GM06990 (cell line): ENCODE data around the gene MAFG.

Source experiments
- DNase-seq: peaks from one replicate; pipeline ENCODE4 v3.0.0-alpha.2; 2011; ENCODE audit not compliant: insufficient read length; ENCODE audit errors: extremely low read depth
- H3K27me3 ChIP-seq: replicated peaks from 2 replicates; pipeline ENCODE4 v1.6.0; 2011; ENCODE audit warnings: low read length; ENCODE audit not compliant: control insufficient read depth, insufficient read depth
- H3K36me3 ChIP-seq: 2 replicates; pipeline ENCODE4 v1.5.1; 2011; ENCODE audit warnings: low read length; ENCODE audit not compliant: control insufficient read depth, insufficient read depth
- H3K4me3 ChIP-seq: replicated peaks from 2 replicates; pipeline ENCODE4 v1.5.1; 2011; ENCODE audit warnings: low read depth, mild to moderate bottlenecking, control low read depth, low read length
- CTCF ChIP-seq: IDR thresholded peaks from 2 replicates; pipeline ENCODE4 v1.5.1; 2011; ENCODE audit warnings: low read length, control low read depth, mild to moderate bottlenecking, inconsistent platforms; ENCODE audit not compliant: insufficient read depth, poor library complexity, severe bottlenecking

Gene MAFG

GRCh38 chr17:81871387-81872230 is 55.9 kb downstream of the MAFG start:
- H3K27me3 ChIP-seq = no peaks in the 10 kb centered on the region
- TF ChIP-seq CTCF = peak; percentile 12
- H3K4me3 ChIP-seq = peak overlapping the region; percentile 90
- peaks cover 19% of the 10 kb centered on the region for H3K36me3 ChIP-seq
- DNase-seq = peak; percentile 95

GRCh38 chr17:81870981-81871386 is 56.6 kb downstream of the MAFG start, which contains the start of gene ARHGDIA:
ARHGDIA (minus strand) TSS chr17:81871337; CDS start chr17:81869930, 1,407 bp downstream.
- Histone ChIP-seq H3K36me3 (peaks cover 22% of the 10 kb centered on the region), H3K27me3 (no peaks in the 10 kb centered on the region), H3K4me3 (peak within 1 kb of the TSS; percentile 90)
- no peak for TF ChIP-seq CTCF
- no peak for DNase-seq

- H3K36me3 ChIP-seq = peaks cover 28% of the 10 kb centered on the region
- peak; percentile 63 for DNase-seq
Observed at GRCh38 chr17:81870131-81870980, 57.2 kb downstream of the MAFG start.

GRCh38 chr17:81869221-81870130 is 58.1 kb downstream of the MAFG start:
- Histone ChIP-seq H3K4me3 (peak overlapping the region; percentile 90), H3K27me3 (no peaks in the 10 kb centered on the region), H3K36me3 (peaks cover 30% of the 10 kb centered on the region)
- peak; percentile 92 for TF ChIP-seq CTCF
- DNase-seq = peak; percentile 70

More at GRCh38 chr17:81870131-81870980, 57.2 kb downstream of the MAFG start:
- Histone ChIP-seq H3K4me3 (peak overlapping the region; percentile 90), H3K27me3 (no peaks in the 10 kb centered on the region)
- TF ChIP-seq CTCF = no peak

- peak overlapping the region; percentile 90 for H3K4me3 ChIP-seq
- TF ChIP-seq CTCF = no peak
- H3K36me3 ChIP-seq = peaks cover 37% of the 10 kb centered on the region
- DNase-seq = no peak
- H3K27me3 ChIP-seq = no peaks in the 10 kb centered on the region
Observed at GRCh38 chr17:81868674-81869220, 58.8 kb downstream of the MAFG start.
